ENCODE measurements around the gene BHLHE23.
A peak's percentile ranks its signal among the peaks of the same experiment; 100 is the strongest.

The BHLHE23 gene

GRCh38 chr20:63024573-63025392, 18.0 kb upstream of the BHLHE23 start:
- peak; percentile 6 for DNase-seq

DNA sequence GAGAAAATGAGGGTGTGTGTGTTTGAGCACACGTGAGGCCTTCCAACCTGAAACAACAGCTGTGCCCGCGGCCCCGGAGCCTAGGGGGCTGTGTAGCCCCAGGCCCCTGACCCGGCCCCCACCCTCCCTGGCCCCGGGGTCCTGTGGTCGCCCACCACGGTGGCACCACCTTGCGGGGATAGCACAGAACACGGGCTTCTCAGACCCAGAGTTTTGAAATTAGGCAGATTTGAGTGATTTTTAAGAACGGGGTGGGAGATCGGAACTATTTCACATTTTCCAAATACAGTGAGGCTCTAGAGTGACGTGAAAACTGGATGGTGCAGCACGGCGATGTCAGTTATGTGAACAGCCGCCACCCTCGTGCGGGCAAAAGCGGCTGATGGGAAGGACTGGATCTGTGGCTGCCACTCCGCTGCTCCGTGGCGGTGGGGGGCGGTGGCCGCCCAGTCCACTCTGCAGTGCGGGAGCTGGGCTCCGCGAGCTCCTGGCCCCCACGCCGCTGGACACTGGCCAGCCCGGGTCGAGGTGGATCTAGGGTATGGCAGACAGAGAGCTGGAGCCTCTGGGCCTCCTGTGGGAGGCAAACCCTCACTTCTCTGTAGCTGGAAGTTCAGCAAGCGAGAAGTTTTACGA, 17.3 kb upstream of the BHLHE23 start:
- peak; percentile 6 for DNase-seq

DNA sequence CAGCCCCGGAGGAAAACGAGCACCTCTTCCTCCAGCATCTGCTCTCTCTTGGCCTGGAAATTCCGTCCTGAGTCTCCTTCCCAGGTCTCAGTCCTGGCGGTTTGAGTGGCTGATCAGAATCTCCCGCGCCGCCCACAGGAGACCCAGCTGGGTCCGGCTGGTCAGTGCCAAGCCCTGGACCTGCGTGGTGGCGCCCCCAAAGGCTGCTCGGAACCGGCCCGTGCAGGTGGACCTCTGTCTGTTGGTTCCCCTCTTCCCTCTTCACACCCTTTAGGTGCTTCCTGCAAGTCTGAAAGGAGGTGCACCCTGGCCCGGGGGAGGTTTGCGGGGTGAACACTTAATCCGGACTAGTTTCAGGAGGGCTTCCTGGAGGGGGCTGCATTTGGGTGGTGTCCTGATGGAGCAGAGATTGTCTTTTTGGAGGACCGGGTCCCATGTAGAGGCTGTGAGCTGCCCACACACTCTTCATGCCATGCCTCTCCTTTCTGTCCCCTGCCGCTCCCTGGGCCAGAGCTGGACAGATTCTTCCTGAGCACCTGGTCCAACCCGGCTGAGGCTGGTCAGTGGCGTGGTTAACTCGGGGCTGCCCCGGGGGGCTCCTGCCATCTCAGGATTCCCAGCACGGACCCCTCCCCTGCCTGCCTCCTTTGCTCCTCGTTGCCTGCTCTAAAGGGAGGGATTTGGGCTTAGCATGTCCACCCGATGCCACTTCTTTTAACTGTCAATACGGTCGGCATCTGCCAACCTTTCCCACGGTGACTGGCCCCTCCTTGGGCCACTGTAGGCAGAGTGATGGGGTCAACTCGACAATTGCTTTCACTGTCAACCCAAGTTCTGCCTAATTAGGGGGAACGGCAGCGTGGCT, 16.5 kb upstream of the BHLHE23 start:
- DNase-seq = peak; percentile 11

DNA sequence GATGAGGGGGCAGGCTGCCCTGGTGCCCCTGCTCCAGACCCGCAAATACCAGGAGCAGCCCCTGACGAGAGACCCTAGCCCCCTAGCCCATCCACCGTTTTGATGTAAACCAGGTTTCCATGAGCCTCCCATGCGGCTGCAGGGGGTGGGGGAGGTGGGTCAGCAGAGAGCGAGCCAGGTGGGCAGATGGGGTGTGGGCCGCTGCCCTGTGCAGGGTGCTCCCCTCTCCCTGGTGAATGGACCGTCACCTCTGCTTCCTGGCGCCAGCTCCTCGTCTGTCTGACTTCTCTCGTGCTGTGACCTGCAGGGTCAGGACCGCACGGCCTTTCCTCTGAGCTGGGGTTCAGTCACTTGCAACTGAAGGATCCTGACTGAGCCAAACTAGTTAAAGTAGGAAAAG, 15.7 kb upstream of the BHLHE23 start:
- DNase-seq = peak; percentile 6

- peak; percentile 6 for DNase-seq
Observed at GRCh38 chr20:63021356-63022321, 14.9 kb upstream of the BHLHE23 start.

DNA sequence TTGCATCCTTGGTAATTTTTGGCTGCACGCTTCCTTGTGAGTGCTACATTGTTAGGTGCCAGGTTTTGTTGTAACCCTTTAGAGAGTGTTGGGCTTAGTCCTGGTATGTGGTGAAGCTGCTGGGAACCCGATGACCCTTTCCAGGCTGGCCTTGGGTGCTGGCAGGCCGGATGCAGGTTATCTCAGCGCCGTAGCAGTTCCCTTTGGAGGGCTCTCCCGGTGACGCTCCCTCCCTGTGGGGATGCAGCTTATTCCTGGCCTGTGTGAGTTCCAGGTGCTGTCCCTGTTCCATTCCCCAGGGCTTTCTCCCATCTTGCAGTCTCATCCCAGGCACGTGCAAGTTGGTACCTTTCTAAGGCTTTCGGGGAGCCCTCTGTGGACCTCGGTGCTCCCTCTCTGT, 13.9 kb upstream of the BHLHE23 start:
- no peak for DNase-seq

GRCh38 chr20:63017826-63018411, 11.2 kb upstream of the BHLHE23 start:
- peak; percentile 12 for DNase-seq

GRCh38 chr20:63017076-63017825, 10.5 kb upstream of the BHLHE23 start:
- DNase-seq = peak; percentile 16

DNA sequence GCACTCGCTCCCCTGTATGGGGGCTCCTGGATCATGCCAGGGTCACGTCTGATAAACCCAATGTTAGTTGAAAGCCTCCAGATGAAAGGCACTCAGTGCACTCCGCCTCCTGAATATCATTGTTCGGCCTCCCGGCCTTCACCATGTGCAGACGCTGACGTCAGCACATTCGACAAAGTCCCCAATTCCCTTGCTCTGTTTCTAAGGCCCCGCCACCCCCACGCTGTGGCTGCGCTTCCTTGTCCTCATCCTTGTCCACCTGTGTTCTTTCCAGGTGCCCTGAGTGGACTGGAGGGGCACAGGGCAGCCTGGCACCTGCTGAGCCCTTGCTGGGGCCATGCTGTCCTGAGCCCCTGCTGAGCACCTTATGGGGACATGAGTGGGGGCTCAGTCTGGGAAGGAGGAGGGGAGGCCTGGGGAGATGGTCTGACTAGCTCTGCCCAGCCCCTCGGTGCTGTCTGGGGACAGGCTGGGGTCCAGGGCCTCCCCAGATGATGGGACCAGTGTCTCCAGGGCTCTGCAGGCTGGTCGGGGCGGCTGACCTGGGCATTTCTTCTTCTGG, 9.8 kb upstream of the BHLHE23 start:
- peak; percentile 15 for DNase-seq

DNA sequence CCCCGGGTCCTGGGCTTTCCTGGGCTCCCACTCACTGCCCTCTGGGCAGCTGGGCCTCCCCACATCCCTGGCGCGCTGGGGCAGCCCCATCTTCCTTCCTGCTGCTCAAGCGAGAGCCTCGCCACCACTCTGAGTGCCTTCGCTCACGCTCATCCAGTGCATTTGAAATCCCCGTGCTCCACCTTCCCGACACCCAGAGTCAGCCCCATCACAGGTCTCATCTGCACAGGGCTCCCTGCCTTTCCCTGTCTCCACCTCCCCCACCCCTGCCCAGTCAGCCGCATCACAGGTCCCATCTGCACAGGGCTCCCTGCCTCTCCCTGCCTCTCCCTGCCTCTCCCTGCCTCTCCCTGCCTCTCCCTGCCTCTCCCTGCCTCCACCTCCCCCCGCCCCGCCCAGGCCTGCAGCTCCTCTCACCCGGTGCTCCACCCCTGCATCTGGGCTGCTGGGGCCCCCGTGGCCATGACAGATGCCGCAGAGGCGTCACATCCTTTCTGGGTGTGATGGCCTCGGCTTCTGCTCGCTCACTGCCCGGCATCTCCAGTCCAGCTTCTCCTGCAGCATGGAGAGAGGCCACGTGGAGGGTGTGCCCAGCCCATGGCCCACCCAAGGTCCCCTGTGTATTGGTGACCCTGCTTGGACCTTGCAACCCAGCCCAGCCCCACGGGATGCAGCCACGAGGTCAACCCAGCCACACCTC, 9.0 kb upstream of the BHLHE23 start:
- DNase-seq = no peak

GRCh38 chr20:63015147-63015661, 8.4 kb upstream of the BHLHE23 start:
- no peak for DNase-seq

- DNase-seq = peak; percentile 59
Observed at GRCh38 chr20:63014710-63015109, 7.9 kb upstream of the BHLHE23 start.

DNA sequence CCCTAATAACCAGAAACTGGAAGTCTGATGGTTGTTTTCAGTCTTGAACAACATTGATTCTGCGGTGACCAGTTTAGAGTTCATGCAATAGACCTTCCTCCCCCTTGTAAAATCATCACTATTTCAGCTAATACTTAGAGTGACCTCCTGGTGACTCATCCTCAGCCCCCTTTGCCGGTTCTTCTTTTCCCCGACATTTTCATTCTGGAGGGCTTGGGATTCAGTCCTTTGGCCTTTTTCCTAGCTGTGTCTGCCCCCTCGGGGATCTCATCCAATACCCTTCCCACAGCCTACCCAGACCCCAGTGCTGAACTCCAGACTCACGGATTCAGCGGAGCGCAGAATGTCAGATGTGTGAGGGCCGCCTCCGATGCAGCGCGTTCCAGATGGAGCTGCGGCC, 7.5 kb upstream of the BHLHE23 start:
- no peak for DNase-seq

- no peak for DNase-seq
Observed at GRCh38 chr20:63013207-63013606, 6.4 kb upstream of the BHLHE23 start.

DNA sequence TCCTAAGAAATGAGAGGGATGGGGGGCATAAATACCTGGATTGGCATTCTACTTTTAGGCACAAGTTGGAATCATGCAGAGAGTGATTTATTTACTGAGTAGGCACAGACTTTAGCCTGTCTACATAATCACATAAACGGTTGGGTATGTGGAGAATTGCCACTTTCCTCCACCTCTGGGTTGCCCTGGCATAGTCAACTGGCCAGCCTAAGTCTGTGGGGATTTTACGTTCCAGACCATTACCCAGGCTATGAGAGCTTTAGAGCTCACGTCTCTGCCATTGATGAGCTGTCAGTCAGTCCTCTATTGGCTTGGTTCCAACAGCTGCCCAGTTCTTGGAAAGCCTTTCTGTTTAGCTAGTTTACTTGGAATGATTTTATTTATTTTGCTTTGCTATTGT, 5.0 kb upstream of the BHLHE23 start:
- no peak for DNase-seq

DNA sequence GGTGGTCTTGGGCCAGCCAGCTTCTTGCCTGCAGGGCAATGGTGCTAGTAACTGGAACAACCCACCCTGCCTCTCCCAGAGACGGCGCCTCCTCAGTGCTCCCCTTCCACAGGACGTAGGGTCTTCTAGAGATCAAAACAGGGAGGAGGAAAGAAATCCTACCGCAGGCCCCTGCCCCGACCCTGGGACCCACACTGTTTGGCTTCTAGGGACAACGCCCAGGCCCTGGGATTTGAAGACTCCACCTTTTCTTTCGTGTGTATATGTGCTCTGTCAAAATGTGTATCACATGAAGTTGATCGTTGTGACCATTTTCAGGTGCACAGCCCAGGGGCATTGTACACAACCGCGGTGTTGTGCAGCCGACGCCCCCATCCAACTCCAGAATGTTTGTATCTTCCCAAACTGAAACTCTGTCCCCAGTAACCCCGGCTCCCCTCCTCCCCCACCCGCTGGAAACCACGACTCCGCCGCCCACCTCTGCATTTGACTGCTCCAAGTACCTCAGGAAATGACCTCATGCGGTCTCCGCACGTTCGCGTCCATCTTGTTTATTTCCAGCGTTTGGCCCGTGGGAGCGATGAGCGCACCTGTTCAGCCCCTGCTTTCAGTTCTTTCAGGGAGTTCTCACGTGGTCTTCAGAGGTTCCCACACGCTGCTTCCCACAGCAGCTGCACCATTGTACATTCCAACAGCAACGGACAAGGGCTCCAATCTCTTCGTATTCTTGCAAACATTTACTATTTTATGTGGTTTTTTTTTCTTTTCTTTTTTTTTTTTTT, 3.4 kb upstream of the BHLHE23 start:
- DNase-seq = peak; percentile 43

GRCh38 chr20:63009045-63009961, 2.5 kb upstream of the BHLHE23 start:
- DNase-seq = peak; percentile 76

GRCh38 chr20:63008541-63009044, 1.8 kb upstream of the BHLHE23 start:
- no peak for DNase-seq
